WTC11 (cell line): ENCODE data around the gene SST. TPM values are rescaled to one million over a fixed set of nuclear protein-coding genes. Genes with fewer than 3 reads are reported as not detected.

Experiments
- ATAC-seq: fragments of 200-7000 bp; cut with Tn5 transposase; 2 replicates; pipeline ENCODE4 v1.10.0; 2021; ENCODE audit warnings: mild to moderate bottlenecking, moderate library complexity
- CTCF ChIA-PET: fragments of 300-600 bp; sonication (Branson Sonifier 250); formaldehyde crosslinking; loops from one replicate; lab custom pipeline; 2021; ENCODE audit warnings: antibody characterized with exemption; lab: Charles Lee
- POLR2A ChIA-PET: fragments of 350-600 bp; sonication (Branson Sonifier 250); formaldehyde crosslinking; loops from one replicate; lab custom pipeline; 2021; ENCODE audit warnings: antibody characterized with exemption; lab: Charles Lee
- DNase-seq: peaks from one replicate; pipeline ENCODE4 v3.0.0; 2021; ENCODE audit warnings: low spot score
- H3K27ac Mint-ChIP-seq: 2 replicates; pipeline ENCODE4 v1.8.0; 2021; ENCODE audit warnings: mixed read lengths
- H3K27me3 Mint-ChIP-seq: 2 replicates; pipeline ENCODE4 v1.8.0; 2021; ENCODE audit warnings: low read depth, mild to moderate bottlenecking, moderate library complexity, mixed read lengths
- H3K36me3 Mint-ChIP-seq: 2 replicates; pipeline ENCODE4 v1.8.0; 2021; ENCODE audit warnings: mixed read lengths
- H3K4me1 Mint-ChIP-seq: 2 replicates; pipeline ENCODE4 v1.8.0; 2022; ENCODE audit warnings: mixed read lengths
- H3K4me3 Mint-ChIP-seq: 2 replicates; pipeline ENCODE4 v1.8.0; 2021; ENCODE audit warnings: mild to moderate bottlenecking, moderate library complexity, mixed read lengths
- H3K9me3 Mint-ChIP-seq: 2 replicates; pipeline ENCODE4 v1.8.0; 2021; ENCODE audit warnings: mixed read lengths
- ATF2 ChIP-seq: sonication (generic); formaldehyde crosslinking; IDR thresholded peaks from 2 replicates; pipeline ENCODE4 v1.8.1; 2022; ENCODE audit warnings: low read depth, missing genetic modification reagents, borderline replicate concordance
- CBFB ChIP-seq: sonication (generic); formaldehyde crosslinking; IDR thresholded peaks from 2 replicates; pipeline ENCODE4 v1.8.1; 2022; ENCODE audit warnings: mild to moderate bottlenecking, low read depth, missing genetic modification reagents
- E2F1 ChIP-seq: sonication (generic); formaldehyde crosslinking; IDR thresholded peaks from 2 replicates; pipeline ENCODE4 v1.8.0; 2022; ENCODE audit warnings: mild to moderate bottlenecking, missing genetic modification reagents
- E2F5 ChIP-seq: sonication (generic); formaldehyde crosslinking; IDR thresholded peaks from 2 replicates; pipeline ENCODE4 v1.8.1; 2022; ENCODE audit warnings: mild to moderate bottlenecking, moderate library complexity, missing genetic modification reagents
- ERG ChIP-seq: fragments of 250-450 bp; sonication (Bioruptor Pico); IDR thresholded peaks from 2 replicates; pipeline ENCODE4 v1.8.0; 2021; ENCODE audit warnings: mild to moderate bottlenecking
- GABPB1 ChIP-seq: sonication (generic); formaldehyde crosslinking; IDR thresholded peaks from 2 replicates; pipeline ENCODE4 v1.8.1; 2023; ENCODE audit warnings: mild to moderate bottlenecking, missing genetic modification reagents
- GTF2I ChIP-seq: fragments of 250-450 bp; sonication (Bioruptor Pico); conservative IDR thresholded peaks from 2 replicates; pipeline ENCODE4 v1.4.0; 2021; ENCODE audit warnings: mild to moderate bottlenecking
- JAZF1 ChIP-seq: fragments of 250-450 bp; sonication (Bioruptor Pico); IDR thresholded peaks from 2 replicates; pipeline ENCODE4 v1.9.0; 2021; ENCODE audit warnings: moderate library complexity, mild to moderate bottlenecking, inconsistent platforms
- MAX ChIP-seq: sonication (generic); formaldehyde crosslinking; IDR thresholded peaks from 2 replicates; pipeline ENCODE4 v1.8.0; 2022; ENCODE audit warnings: mild to moderate bottlenecking, missing genetic modification reagents
- NFYB ChIP-seq: sonication (generic); formaldehyde crosslinking; conservative IDR thresholded peaks from 2 replicates; pipeline ENCODE4 v1.8.0; 2022; ENCODE audit warnings: low read depth, missing genetic modification reagents
- PRDM15 ChIP-seq: sonication (generic); formaldehyde crosslinking; IDR thresholded peaks from 2 replicates; pipeline ENCODE4 v1.8.0; 2022; ENCODE audit warnings: missing genetic modification reagents
- SMAD4 ChIP-seq: sonication (generic); formaldehyde crosslinking; IDR thresholded peaks from 2 replicates; pipeline ENCODE4 v1.8.0; 2022; ENCODE audit warnings: mild to moderate bottlenecking, missing genetic modification reagents
- SOX15 ChIP-seq: fragments of 250-450 bp; sonication (Bioruptor Pico); IDR thresholded peaks from 2 replicates; pipeline ENCODE4 v1.9.0; 2021; ENCODE audit warnings: mild to moderate bottlenecking
- STAT6 ChIP-seq: sonication (generic); formaldehyde crosslinking; conservative IDR thresholded peaks from 2 replicates; pipeline ENCODE4 v1.8.1; 2023; ENCODE audit warnings: mild to moderate bottlenecking, low read depth, missing genetic modification reagents, moderate library complexity
- ZNF138 ChIP-seq: sonication (generic); formaldehyde crosslinking; conservative IDR thresholded peaks from 2 replicates; pipeline ENCODE4 v1.8.1; 2022; ENCODE audit warnings: mild to moderate bottlenecking, moderate library complexity, missing genetic modification reagents
- ZNF317 ChIP-seq: sonication (generic); formaldehyde crosslinking; IDR thresholded peaks from 2 replicates; pipeline ENCODE4 v1.8.1; 2023; ENCODE audit warnings: low read depth, mild to moderate bottlenecking, moderate library complexity, missing genetic modification reagents, borderline replicate concordance
- ZNF671 ChIP-seq: fragments of 250-450 bp; sonication (Bioruptor Pico); IDR thresholded peaks from 2 replicates; pipeline ENCODE4 v1.8.0; 2021; ENCODE audit warnings: mild to moderate bottlenecking
- total RNA-seq: library from RNA; stranded (reverse); gene quantifications from 3 replicates; pipeline ENCODE4 v1.2.3, GENCODE V29; 2021

The SST gene
- total RNA-seq, 1 experiment from 2014 or later: 0.70 TPM

GRCh38 chr3:187651282-187651681 is 18.9 kb downstream of the SST start:
- TF ChIP-seq ATF2 (CRISPR knock-in tag) (no peak), GABPB1 (no peak), STAT6 (CRISPR knock-in tag) (no peak), MAX (CRISPR knock-in tag) (no peak), PRDM15 (no peak), NFYB (CRISPR knock-in tag) (no peak), ERG (CRISPR knock-in tag) (no peak), ZNF138 (CRISPR knock-in tag) (no peak), GTF2I (CRISPR knock-in tag) (no peak)
- Mint-ChIP-seq H3K4me1 (no peaks in the 10 kb centered on the region), H3K4me3 (no peak overlapping the region), H3K9me3 (peaks cover 8% of the 10 kb centered on the region), H3K27me3 (peaks cover 28% of the 10 kb centered on the region), H3K27ac (no peak overlapping the region), H3K36me3 (no peaks in the 10 kb centered on the region)
- ChIA-PET POLR2A (no interaction called here), CTCF (no interaction called here)
- ATAC-seq: no peak
- DNase-seq: no peak

- ChIA-PET CTCF (no interaction called here), POLR2A (no interaction called here)
- Mint-ChIP-seq H3K36me3 (no peaks in the 10 kb centered on the region), H3K27me3 (peaks cover 28% of the 10 kb centered on the region), H3K4me3 (no peak overlapping the region), H3K4me1 (no peaks in the 10 kb centered on the region), H3K9me3 (peaks cover 14% of the 10 kb centered on the region), H3K27ac (no peak overlapping the region)
- no peak for TF ChIP-seq ZNF317 (CRISPR knock-in tag)
- DNase-seq: no peak
- ATAC-seq: no peak
These were observed 22.0 kb downstream of the SST start for GRCh38 chr3:187648177-187648576.

GRCh38 chr3:187646906-187647660 is 23.1 kb downstream of the SST start:
- ChIA-PET POLR2A (no interaction called here), CTCF (no interaction called here)
- H3K27ac Mint-ChIP-seq: no peak overlapping the region
- ATAC-seq: no peak
- H3K4me3 Mint-ChIP-seq: no peak overlapping the region
- no peaks in the 10 kb centered on the region for H3K36me3 Mint-ChIP-seq
- H3K9me3 Mint-ChIP-seq: peaks cover 14% of the 10 kb centered on the region
- no peak for DNase-seq
- peaks cover 32% of the 10 kb centered on the region for H3K27me3 Mint-ChIP-seq
- H3K4me1 Mint-ChIP-seq: no peaks in the 10 kb centered on the region
- TF ChIP-seq ZNF671 (CRISPR knock-in tag) (no peak), JAZF1 (CRISPR knock-in tag) (no peak), GABPB1 (no peak), CBFB (CRISPR knock-in tag) (no peak), E2F5 (CRISPR knock-in tag) (no peak), SMAD4 (no peak), ERG (CRISPR knock-in tag) (no peak), E2F1 (no peak), SOX15 (CRISPR knock-in tag) (no peak)
